HEK293 (cell line): Measurements from ENCODE around the gene DXO.
"Not testable (repeated sequence)": the region's sequence is repeated elsewhere in the genome, so short reads cannot be mapped to it uniquely, and the experiment has no call there.

Source experiments
- CTCF ChIP-seq: fragments of 450-650 bp; formaldehyde crosslinking; IDR thresholded peaks from 2 replicates; pipeline ENCODE4 v1.5.1; 2016; ENCODE audit warnings: missing biosample characterization, missing genetic modification characterization
- YY1 ChIP-seq: fragments of 450-650 bp; formaldehyde crosslinking; IDR thresholded peaks from 2 replicates; pipeline ENCODE4 v1.5.1; 2018; ENCODE audit warnings: missing biosample characterization, missing genetic modification characterization
- ZBTB49 ChIP-seq: fragments of 450-650 bp; formaldehyde crosslinking; IDR thresholded peaks from 2 replicates; pipeline ENCODE4 v1.5.1; 2016; ENCODE audit warnings: missing biosample characterization, missing genetic modification characterization, low read depth
- ZFP3 ChIP-seq: fragments of 450-650 bp; formaldehyde crosslinking; IDR thresholded peaks from 2 replicates; pipeline ENCODE4 v1.5.1; 2016; ENCODE audit warnings: low read depth, missing biosample characterization, missing genetic modification characterization
- ZNF202 ChIP-seq: fragments of 450-650 bp; formaldehyde crosslinking; IDR thresholded peaks from 2 replicates; pipeline ENCODE4 v1.5.1; 2016; ENCODE audit warnings: missing biosample characterization, missing genetic modification characterization, borderline replicate concordance
- ZNF239 ChIP-seq: fragments of 450-650 bp; formaldehyde crosslinking; IDR thresholded peaks from 2 replicates; pipeline ENCODE4 v1.5.1; 2016; ENCODE audit warnings: missing biosample characterization, missing genetic modification characterization
- ZNF274 ChIP-seq, 2 experiments: fragments of 200-500 bp in 1 of 2; fragments of 450-650 bp in 1 of 2; sonication (Bioruptor generic) in 1 of 2; formaldehyde crosslinking in 1 of 2; IDR thresholded peaks; 2 replicates each; pipeline versions ENCODE4 v1.5.1 to v1.6.1; 2014 to 2016; ENCODE audit warnings: borderline replicate concordance in 1 of 2, inconsistent platforms in 1 of 2, low read length in 1 of 2, missing biosample characterization in 1 of 2, missing genetic modification characterization in 1 of 2
- ZNF473 ChIP-seq: fragments of 450-650 bp; formaldehyde crosslinking; IDR thresholded peaks from 2 replicates; pipeline ENCODE4 v1.5.1; 2017; ENCODE audit warnings: missing biosample characterization, missing genetic modification characterization
- ZNF776 ChIP-seq: fragments of 450-650 bp; formaldehyde crosslinking; IDR thresholded peaks from 2 replicates; pipeline ENCODE4 v1.5.0; 2017; ENCODE audit warnings: missing biosample characterization, missing genetic modification characterization, borderline replicate concordance

GRCh38 chr6:31981744-31982143 is 9.8 kb upstream of the DXO start, which contains the start of gene C4A:
- not testable (repeated sequence) for TF ChIP-seq ZNF274 (IDR thresholded peaks at IDR 0.05; ENCODE audit: low read length); ZNF274 (tag by site-specific recombination; IDR thresholded peaks at IDR 0.05; ENCODE audit: borderline replicate concordance); CTCF (tag by site-specific recombination); YY1 (tag by site-specific recombination); ZNF239 (tag by site-specific recombination); ZNF776 (tag by site-specific recombination); ZNF473; ZFP3 (tag by site-specific recombination); ZNF202; ZBTB49
